ENCODE results near the gene SPDYC. TPM values are rescaled to one million over a fixed set of nuclear protein-coding genes. Genes with fewer than 3 reads are reported as not detected.

Gene SPDYC
- total RNA-seq, 3 donors from 2014 or later: not detected

GRCh38 chr11:65157336-65157735 is 12.7 kb upstream of the SPDYC start:
- intact Hi-C loops (cut with DNase I, micrococcal nuclease): no loop called here
- Histone ChIP-seq H3K4me3 (no peak overlapping the region), H3K4me1 (ENCODE audit: low read depth) (no peaks in the 10 kb centered on the region), H3K9me3 (no peaks in the 10 kb centered on the region), H3K36me3 (ENCODE audit: low read depth) (no peaks in the 10 kb centered on the region)
- no peak for DNase-seq
- no peak for TF ChIP-seq CTCF (IDR thresholded peaks at IDR 0.05)
- ATAC-seq: no peak

GRCh38 chr11:65159012-65159411 is 11.0 kb upstream of the SPDYC start:
- no peaks in the 10 kb centered on the region for H3K4me1 ChIP-seq (ENCODE audit: low read depth)
- DNase-seq (no peak), ATAC-seq (no peak)
- H3K36me3 ChIP-seq (ENCODE audit: low read depth): no peaks in the 10 kb centered on the region
- no peak for TF ChIP-seq CTCF (IDR thresholded peaks at IDR 0.05)
- intact Hi-C loops (cut with DNase I, micrococcal nuclease): no loop called here
- no peak overlapping the region for H3K4me3 ChIP-seq
- H3K9me3 ChIP-seq: no peaks in the 10 kb centered on the region

DNA sequence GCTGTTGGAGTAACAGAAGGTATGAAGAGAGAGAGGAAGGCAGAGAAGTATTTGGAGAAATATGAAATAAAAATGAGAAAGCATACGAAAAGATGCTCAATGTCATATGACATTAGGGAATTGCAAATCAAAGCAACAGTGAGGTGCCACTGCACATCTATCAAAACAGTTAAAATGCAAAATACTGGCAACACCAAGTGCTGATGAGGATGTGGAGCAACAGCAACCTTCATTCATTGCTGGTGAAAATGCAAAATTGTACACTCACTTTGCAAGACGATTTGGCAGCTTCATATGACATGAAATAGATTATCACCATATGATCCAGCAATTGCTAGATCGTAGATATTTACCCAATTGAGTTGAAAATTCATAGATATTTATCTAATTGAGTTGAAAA is 9.4 kb upstream of the SPDYC start:
- Histone ChIP-seq H3K4me3 (no peak overlapping the region), H3K36me3 (ENCODE audit: low read depth) (no peaks in the 10 kb centered on the region), H3K4me1 (ENCODE audit: low read depth) (peaks cover 4% of the 10 kb centered on the region), H3K9me3 (no peaks in the 10 kb centered on the region)
- intact Hi-C loops (cut with DNase I, micrococcal nuclease): no loop called here
- DNase-seq: no peak
- TF ChIP-seq CTCF (IDR thresholded peaks at IDR 0.05): no peak
- no peak for ATAC-seq

DNA sequence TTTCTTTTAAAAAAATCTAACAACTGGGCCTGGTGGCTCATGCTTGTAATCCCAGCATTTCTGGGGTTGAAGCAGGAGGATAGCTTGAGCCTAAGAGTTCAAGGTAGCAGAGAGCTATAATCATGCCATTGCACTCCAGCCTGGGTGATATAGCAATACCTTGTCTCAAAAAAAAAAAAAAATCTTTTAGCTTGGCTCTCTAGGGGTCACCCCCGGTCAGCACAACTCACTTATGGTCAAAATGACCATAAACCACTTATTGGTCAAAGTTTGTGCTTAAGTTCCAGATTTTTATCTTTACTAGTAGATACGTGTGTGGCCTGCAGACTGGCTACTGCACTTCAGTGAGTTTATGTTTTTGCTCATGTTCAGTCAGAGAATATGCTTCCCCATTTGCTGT is 6.3 kb upstream of the SPDYC start:
- peaks cover 4% of the 10 kb centered on the region for H3K4me1 ChIP-seq (ENCODE audit: low read depth)
- DNase-seq: no peak
- TF ChIP-seq CTCF (IDR thresholded peaks at IDR 0.05): no peak
- no peak overlapping the region for H3K4me3 ChIP-seq
- intact Hi-C loops (cut with DNase I, micrococcal nuclease): no loop called here
- no peak for ATAC-seq
- H3K9me3 ChIP-seq: no peaks in the 10 kb centered on the region
- H3K36me3 ChIP-seq (ENCODE audit: low read depth): no peaks in the 10 kb centered on the region

- ATAC-seq: peak; percentile 81
- Histone ChIP-seq H3K9me3 (no peaks in the 10 kb centered on the region), H3K4me1 (ENCODE audit: low read depth) (peaks cover 4% of the 10 kb centered on the region), H3K36me3 (ENCODE audit: low read depth) (no peaks in the 10 kb centered on the region), H3K4me3 (no peak overlapping the region)
- TF ChIP-seq CTCF (IDR thresholded peaks at IDR 0.05): no peak
- intact Hi-C loops (cut with DNase I, micrococcal nuclease): no loop called here
- DNase-seq: peak in 2 of 3 donors; percentile 67 to 72
Measured at GRCh38 chr11:65165410-65166317, 4.4 kb upstream of the SPDYC start.
